Astrocyte of the hippocampus (primary cell): ENCODE results near the gene XRN1.
A peak's percentile ranks its signal among the peaks of the same experiment; 100 is the strongest.
"Not testable (repeated sequence)": the region's sequence is repeated elsewhere in the genome, so short reads cannot be mapped to it uniquely, and the experiment has no call there.

Experiments
- DNase-seq: peaks from one replicate; pipeline ENCODE4 v3.0.0; 2011; ENCODE audit warnings: low read depth, low spot score

Gene XRN1

GRCh38 chr3:142434503-142434902 lies 13.3 kb downstream of the XRN1 start:
- DNase-seq, result no peak

- DNase-seq, result no peak
These were observed 14.7 kb downstream of the XRN1 start for GRCh38 chr3:142433110-142433509.

- DNase-seq, result no peak
These were observed 18.3 kb downstream of the XRN1 start for GRCh38 chr3:142429582-142429981.

GRCh38 chr3:142424754-142425153 lies 23.1 kb downstream of the XRN1 start:
- DNase-seq, result no peak

GRCh38 chr3:142418926-142419592 lies 28.8 kb downstream of the XRN1 start:
- no peak for DNase-seq

- no peak for DNase-seq
These were observed 30.5 kb downstream of the XRN1 start for GRCh38 chr3:142417302-142417701.

GRCh38 chr3:142400537-142400936 lies 47.3 kb downstream of the XRN1 start:
- DNase-seq, result not testable (repeated sequence)

- DNase-seq, result no peak
These were observed 52.8 kb downstream of the XRN1 start for GRCh38 chr3:142394921-142395622.

- no peak for DNase-seq
These were observed 62.8 kb downstream of the XRN1 start for GRCh38 chr3:142385078-142385477.

GRCh38 chr3:142374687-142375086 lies 73.2 kb downstream of the XRN1 start:
- DNase-seq, result no peak

- DNase-seq, result not testable (repeated sequence)
These were observed 78.3 kb downstream of the XRN1 start for GRCh38 chr3:142369576-142369975.

- DNase-seq, result no peak
These were observed 81.4 kb downstream of the XRN1 start for GRCh38 chr3:142366434-142366833.

GRCh38 chr3:142363936-142364467 lies 83.8 kb downstream of the XRN1 start:
- DNase-seq, result no peak

GRCh38 chr3:142363433-142363832 lies 84.4 kb downstream of the XRN1 start:
- DNase-seq, result not testable (repeated sequence)

GRCh38 chr3:142359367-142359766 lies 88.5 kb downstream of the XRN1 start:
- DNase-seq, result no peak

GRCh38 chr3:142356818-142357217 lies 91.0 kb downstream of the XRN1 start:
- no peak for DNase-seq

GRCh38 chr3:142355692-142356091 lies 92.1 kb downstream of the XRN1 start:
- no peak for DNase-seq

GRCh38 chr3:142354076-142354475 lies 93.8 kb downstream of the XRN1 start:
- peak; percentile 9 for DNase-seq

- peak; percentile 23 for DNase-seq
These were observed 94.3 kb downstream of the XRN1 start for GRCh38 chr3:142353571-142353970.

- not testable (repeated sequence) for DNase-seq
These were observed 95.1 kb downstream of the XRN1 start for GRCh38 chr3:142352698-142353097.

- DNase-seq, result no peak
These were observed 99.4 kb downstream of the XRN1 start for GRCh38 chr3:142348460-142348859.

- no peak for DNase-seq
These were observed 109.8 kb downstream of the XRN1 start for GRCh38 chr3:142337994-142338393.

- DNase-seq, result no peak
These were observed 115.4 kb downstream of the XRN1 start for GRCh38 chr3:142332390-142332789.
